IMR-90 (cell line): ENCODE measurements around the gene TPSB2. TPM values are rescaled to one million over a fixed set of nuclear protein-coding genes. Genes with fewer than 3 reads are reported as not detected.

ENCODE experiments used
- ATAC-seq: fragments of 200-7000 bp; cut with Tn5 transposase; 2 replicates; pipeline ENCODE4 v1.9.1; 2020; ENCODE audit warnings: low read depth, mild to moderate bottlenecking, moderate library complexity
- BruUV-seq: library from RNA; stranded (reverse); fragments of 400-500 nt; replicated peaks from 2 replicates; lab custom pipeline; 2021; lab: Mats Ljungman, UMichigan
- CTCF ChIA-PET: fragments of 300-600 bp; formaldehyde crosslinking; extraction: SDS; loops from one replicate; lab custom pipeline; 2021; ENCODE audit warnings: antibody characterized with exemption; lab: Yijun Ruan, JAX
- POLR2A ChIA-PET: fragments of 300-600 bp; sonication (Branson Sonifier 250); formaldehyde crosslinking; loops from one replicate; lab custom pipeline; 2022; ENCODE audit warnings: antibody characterized with exemption; ENCODE audit not compliant: unreplicated experiment; lab: Charles Lee
- DNase-seq: peaks from one replicate; pipeline ENCODE4 v3.0.0; 2013
- H2AFZ ChIP-seq: replicated peaks from 2 replicates; pipeline ENCODE3; 2013; ENCODE audit warnings: low read length, mild to moderate bottlenecking; ENCODE audit not compliant: poor library complexity
- H2AK5ac ChIP-seq: 2 replicates; pipeline ENCODE4 v1.6.1; 2013; ENCODE audit warnings: low read depth, low read length, inconsistent platforms
- H2AK9ac ChIP-seq: replicated peaks from 2 replicates; pipeline ENCODE3; 2013; ENCODE audit warnings: mild to moderate bottlenecking, low read depth, low read length, moderate library complexity; ENCODE audit not compliant: poor library complexity
- H2BK120ac ChIP-seq: 2 replicates; pipeline ENCODE4 v1.6.1; 2013; ENCODE audit warnings: low read depth, low read length, inconsistent platforms
- H2BK15ac ChIP-seq: 3 replicates; pipeline ENCODE4 v1.6.1; 2013; ENCODE audit warnings: low read depth, low read length, inconsistent platforms
- H2BK20ac ChIP-seq: 2 replicates; pipeline ENCODE4 v1.6.1; 2013; ENCODE audit warnings: low read depth, mild to moderate bottlenecking, inconsistent platforms, low read length, moderate library complexity
- H2BK5ac ChIP-seq: 2 replicates; pipeline ENCODE4 v1.6.1; 2013; ENCODE audit warnings: mild to moderate bottlenecking, low read depth, low read length, inconsistent platforms; ENCODE audit not compliant: poor library complexity, severe bottlenecking
- H3K14ac ChIP-seq: replicated peaks from 2 replicates; pipeline ENCODE4 v1.6.1; 2013; ENCODE audit warnings: low read depth, low read length, inconsistent platforms
- H3K18ac ChIP-seq: 2 replicates; pipeline ENCODE4 v1.6.1; 2013; ENCODE audit warnings: low read depth, low read length, control low read depth
- H3K23ac ChIP-seq: 2 replicates; pipeline ENCODE4 v1.6.1; 2013; ENCODE audit warnings: low read depth, low read length, inconsistent platforms
- H3K27ac ChIP-seq: 2 replicates; pipeline ENCODE4 v1.5.1; 2013; ENCODE audit warnings: mild to moderate bottlenecking, control low read depth, low read length; ENCODE audit not compliant: insufficient read depth
- H3K27me3 ChIP-seq: 2 replicates; pipeline ENCODE4 v1.6.1; 2013; ENCODE audit warnings: low read length; ENCODE audit not compliant: control insufficient read depth, insufficient read depth
- H3K36me3 ChIP-seq: 2 replicates; pipeline ENCODE4 v1.6.1; 2013; ENCODE audit warnings: low read length, mixed read lengths; ENCODE audit not compliant: control insufficient read depth, insufficient read depth
- H3K4ac ChIP-seq: 2 replicates; pipeline ENCODE4 v1.6.1; 2013; ENCODE audit warnings: low read depth, low read length, inconsistent platforms
- H3K4me1 ChIP-seq: 2 replicates; pipeline ENCODE4 v1.6.1; 2013; ENCODE audit warnings: low read length, mixed read lengths; ENCODE audit not compliant: control insufficient read depth, insufficient read depth
- H3K4me2 ChIP-seq: 2 replicates; pipeline ENCODE4 v1.6.1; 2013; ENCODE audit warnings: low read depth, mild to moderate bottlenecking, control low read depth, low read length, moderate library complexity
- H3K4me3 ChIP-seq: 2 replicates; pipeline ENCODE4 v1.5.1; 2013; ENCODE audit warnings: low read depth, mild to moderate bottlenecking, control low read depth, low read length, moderate library complexity; ENCODE audit not compliant: insufficient read depth
- H3K56ac ChIP-seq: 2 replicates; pipeline ENCODE4 v1.6.1; 2013; ENCODE audit warnings: low read length, inconsistent platforms; ENCODE audit not compliant: insufficient read depth; ENCODE audit errors: extremely low read depth
- H3K79me1 ChIP-seq, 2 experiments: 2 replicates each; pipeline ENCODE4 v1.6.1; 2013; ENCODE audit warnings: low read length in 2 of 2, inconsistent platforms in 1 of 2, low read depth in 1 of 2
- H3K9ac ChIP-seq: 2 replicates; pipeline ENCODE4 v1.6.1; 2013; ENCODE audit warnings: low read depth, low read length, control low read depth
- H3K9me1 ChIP-seq: 2 replicates; pipeline ENCODE4 v1.6.1; 2013; ENCODE audit warnings: low read length, inconsistent platforms; ENCODE audit not compliant: insufficient read depth
- H3K9me3 ChIP-seq: 2 replicates; pipeline ENCODE4 v1.6.1; 2013; ENCODE audit warnings: low read length; ENCODE audit not compliant: control insufficient read depth, insufficient read depth
- H4K20me1 ChIP-seq: 2 replicates; pipeline ENCODE4 v1.6.1; 2013; ENCODE audit warnings: low read length, inconsistent platforms; ENCODE audit not compliant: insufficient read depth
- H4K5ac ChIP-seq: 2 replicates; pipeline ENCODE4 v1.6.1; 2013; ENCODE audit warnings: mild to moderate bottlenecking, low read depth, low read length, control low read depth
- H4K8ac ChIP-seq, 2 experiments: 2 replicates each; pipeline ENCODE4 v1.6.1; 2013; ENCODE audit warnings: low read depth in 2 of 2, low read length in 2 of 2, control low read depth in 1 of 2, inconsistent platforms in 1 of 2
- H4K91ac ChIP-seq: 2 replicates; pipeline ENCODE4 v1.6.1; 2013; ENCODE audit warnings: low read depth, low read length, inconsistent platforms; ENCODE audit not compliant: insufficient read depth
- MAFK ChIP-seq: IDR thresholded peaks from 2 replicates; pipeline ENCODE4 v1.6.1; 2012; ENCODE audit warnings: low read depth, low read length, improper control_type of control experiment
- MXI1 ChIP-seq: IDR thresholded peaks from 2 replicates; pipeline ENCODE4 v1.6.1; 2012; ENCODE audit warnings: low read depth, mild to moderate bottlenecking, low read length, moderate library complexity, borderline replicate concordance
- RAD21 ChIP-seq: IDR thresholded peaks from 2 replicates; pipeline ENCODE4 v1.6.1; 2012; ENCODE audit warnings: low read length, improper control_type of control experiment
- WGBS, 2 experiments: methylation state at CpG; one replicate each; pipeline versions ENCODE4 v1.1.5 to v1.1.7; 2013; ENCODE audit warnings: missing lambda C conversion rate in 2 of 2; ENCODE audit not compliant: insufficient read length in 1 of 2; ENCODE audit errors: extremely low coverage in 2 of 2; 5-methylcytosine and 5-hydroxymethylcytosine counted together
- dilution Hi-C: fragments of 300-500 bp; cut with HindIII; formaldehyde crosslinking; loops from one replicate; pipeline ENCODE4 v1.14.3; 2018; ENCODE audit warnings: low sequenced_read_pairs; ENCODE audit not compliant: unreplicated experiment
- in situ Hi-C: fragments of 300-500 bp; cut with MboI; formaldehyde crosslinking; loops from 3 replicates; pipeline ENCODE4 v1.14.3; 2019; ENCODE audit warnings: low sequenced_read_pairs, inconsistent platforms, mixed read lengths
- intact Hi-C: fragments of 100-400 bp; cut with micrococcal nuclease; formaldehyde crosslinking; loops from 2 replicates; pipeline ENCODE4 v1.10.0; 2022
- polyA plus RNA-seq, 3 experiments: library from polyadenylated mRNA; depleted of rRNA; stranded (reverse); fragments of >200 nt; gene quantifications; 2 replicates each; pipeline ENCODE4 v1.2.3, GENCODE V29; 2012; ENCODE audit warnings: low replicate concordance in 1 of 3
- total RNA-seq: library from RNA; depleted of rRNA; stranded (reverse); fragments of >200 nt; gene quantifications from 2 replicates; pipeline ENCODE4 v1.2.3, GENCODE V29; 2012

Gene TPSB2
- total and polyA plus RNA-seq, 2 of the 4 experiments (the other 2 are of a cell fraction) = not detected

GRCh38 chr16:1225051-1225451 is 4.9 kb downstream of the TPSB2 start, which contains the start of gene TPSG1:
Gene TPSG1, minus strand, starts transcription at chr16:1225268. Its CDS starts 16 bp downstream, at chr16:1225252.
- no peak within 1 kb of the TSS for H4K8ac ChIP-seq
- ChIA-PET POLR2A (no interaction called here), CTCF (no interaction called here)
- no peaks in the 10 kb centered on the region for H4K20me1 ChIP-seq
- no peak within 1 kb of the TSS for H4K91ac ChIP-seq
- no peak within 1 kb of the TSS for H3K14ac ChIP-seq
- no peak within 1 kb of the TSS for H2BK20ac ChIP-seq
- ATAC-seq (no peak), DNase-seq (no peak)
- no peak within 1 kb of the TSS for H3K56ac ChIP-seq
- no peak within 1 kb of the TSS for H3K27ac ChIP-seq
- no peak within 1 kb of the TSS for H3K4ac ChIP-seq
- no peak within 1 kb of the TSS for H4K5ac ChIP-seq
- no peak within 1 kb of the TSS for H3K4me2 ChIP-seq
- H3K4me1 ChIP-seq = no peaks in the 10 kb centered on the region
- H2BK15ac ChIP-seq = no peak within 1 kb of the TSS
- in situ Hi-C loops (no loop called here), dilution Hi-C loops (no loop called here), intact Hi-C loops (no loop called here)
- H2BK120ac ChIP-seq = no peak within 1 kb of the TSS
- H3K79me1 ChIP-seq = no peaks in the 10 kb centered on the region
- no peak within 1 kb of the TSS for H2BK5ac ChIP-seq
- no peak within 1 kb of the TSS for H3K4me3 ChIP-seq
- TF ChIP-seq MXI1 (no peak), MAFK (no peak), RAD21 (no peak)
- H2AK9ac ChIP-seq = no peak within 1 kb of the TSS
- no TSS peak for BruUV-seq
- H3K9ac ChIP-seq = no peak within 1 kb of the TSS
- no peaks in the 10 kb centered on the region for H3K9me3 ChIP-seq
- no peak within 1 kb of the TSS for H3K18ac ChIP-seq
- H2AFZ ChIP-seq = no peak within 1 kb of the TSS
- no peak within 1 kb of the TSS for H2AK5ac ChIP-seq
- H3K23ac ChIP-seq = no peak within 1 kb of the TSS
- H3K27me3 ChIP-seq = no peaks in the 10 kb centered on the region; the same call in 1 of the 2 replicates
- WGBS, 2 experiments = no CpG with 5 or more reads among the region's 10 CpGs
- no peaks in the 10 kb centered on the region for H3K36me3 ChIP-seq
- no peaks in the 10 kb centered on the region for H3K9me1 ChIP-seq
